ENCODE measurements around the gene SKI. TPM values are rescaled to one million over a fixed set of nuclear protein-coding genes. Genes with fewer than 3 reads are reported as not detected.
A peak's percentile ranks its signal among the peaks of the same experiment; 100 is the strongest.

SKI gene
- total and polyA plus RNA-seq, 2 donors (not counting 1 experiment from before 2014, with no cell fraction given): 11.6 to 21.8 TPM

DNA sequence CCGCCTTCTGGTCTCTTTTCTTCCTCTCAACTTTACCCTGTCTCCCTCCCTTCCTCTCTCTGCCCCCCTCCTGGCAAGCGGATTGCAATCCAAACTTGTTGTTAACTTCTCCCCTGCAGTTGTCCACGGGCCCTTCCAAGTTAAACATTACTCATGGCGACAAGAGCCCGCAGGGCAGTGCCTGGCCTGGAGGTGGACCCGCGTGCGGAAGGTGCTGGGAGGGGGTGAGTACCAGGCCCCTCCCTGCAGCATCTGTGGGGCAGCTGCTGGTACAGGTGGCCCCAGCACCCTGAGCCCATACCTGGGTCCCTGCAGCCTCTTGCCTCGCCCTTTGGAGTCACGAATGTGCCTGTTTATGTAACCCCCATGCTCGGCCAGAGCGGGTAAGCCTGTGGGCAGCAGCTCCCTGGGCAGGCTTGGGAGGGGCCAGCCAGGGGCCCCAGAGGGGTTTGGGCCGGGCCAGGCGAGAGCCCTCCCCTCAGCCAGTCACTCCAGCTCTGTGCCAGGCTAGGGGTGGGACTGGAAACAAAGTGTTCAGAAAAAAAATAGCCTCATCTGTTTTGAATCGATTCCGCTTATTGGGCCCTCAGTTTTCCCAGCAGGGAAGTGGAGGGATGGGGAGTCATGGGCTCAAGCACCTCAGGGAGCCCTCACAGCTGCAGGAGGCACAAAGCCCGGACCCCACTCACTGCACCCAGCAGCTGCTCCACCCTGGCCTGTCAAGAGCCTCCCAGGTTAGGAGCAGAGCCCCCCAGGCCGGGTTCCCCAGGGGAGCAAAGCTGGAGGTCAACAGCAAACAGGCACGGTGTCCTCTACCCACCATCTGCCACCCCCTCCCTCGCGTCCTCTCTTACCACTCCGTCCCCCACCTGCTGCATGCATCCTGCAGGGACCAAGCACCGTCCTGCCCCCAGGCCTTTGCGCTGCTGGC, 19.5 kb upstream of the SKI start:
- Histone ChIP-seq H2AFZ (ENCODE audit: low read length) (no peak overlapping the region), H3K4me3 (replicated peaks in 1 of 4; ENCODE audit: control extremely low read depth in 1 of 4, insufficient read depth in 1 of 4, low read depth in 3 of 4, low read length in 4 of 4) (peak overlapping the region in 1 of 4 experiments; percentile 5), H3K4me2 (ENCODE audit: extremely low read depth, insufficient read depth, low read length) (peak overlapping the region; percentile 11)

GRCh38 chr1:2209400-2210083, 18.6 kb upstream of the SKI start:
- Histone ChIP-seq H3K36me3 (ENCODE audit: control insufficient read depth, insufficient read depth, low read length) (no peaks in the 10 kb centered on the region), H3K9me3 (ENCODE audit: control insufficient read depth, insufficient read depth, low read depth, low read length) (no peaks in the 10 kb centered on the region), H3K4me2 (ENCODE audit: extremely low read depth, insufficient read depth, low read length) (no peak overlapping the region), H3K27me3 (ENCODE audit: control insufficient read depth, insufficient read depth, low read length) (no peaks in the 10 kb centered on the region), H4K20me1 (ENCODE audit: control insufficient read depth, extremely low read depth, insufficient read depth, low read length) (no peaks in the 10 kb centered on the region), H3K4me1 (ENCODE audit: control insufficient read depth, extremely low read depth, insufficient read depth, low read length) (peaks cover 37% of the 10 kb centered on the region), H3K79me2 (ENCODE audit: control insufficient read depth, insufficient read depth, low read length) (no peaks in the 10 kb centered on the region), H3K27ac (ENCODE audit: insufficient read depth, low read length) (no peak overlapping the region), H3K4me3 (replicated peaks in 1 of 4; ENCODE audit: control extremely low read depth in 1 of 4, insufficient read depth in 1 of 4, low read depth in 3 of 4, low read length in 4 of 4) (no peak overlapping the region), H3K9ac (ENCODE audit: insufficient read depth, low read length) (no peak overlapping the region), H2AFZ (ENCODE audit: low read length) (no peak overlapping the region)
- peak in 1 of 2 donors; percentile 24 for DNase-seq (ENCODE audit: low read depth in 2 of 2)
- TF ChIP-seq, protein P1, sequence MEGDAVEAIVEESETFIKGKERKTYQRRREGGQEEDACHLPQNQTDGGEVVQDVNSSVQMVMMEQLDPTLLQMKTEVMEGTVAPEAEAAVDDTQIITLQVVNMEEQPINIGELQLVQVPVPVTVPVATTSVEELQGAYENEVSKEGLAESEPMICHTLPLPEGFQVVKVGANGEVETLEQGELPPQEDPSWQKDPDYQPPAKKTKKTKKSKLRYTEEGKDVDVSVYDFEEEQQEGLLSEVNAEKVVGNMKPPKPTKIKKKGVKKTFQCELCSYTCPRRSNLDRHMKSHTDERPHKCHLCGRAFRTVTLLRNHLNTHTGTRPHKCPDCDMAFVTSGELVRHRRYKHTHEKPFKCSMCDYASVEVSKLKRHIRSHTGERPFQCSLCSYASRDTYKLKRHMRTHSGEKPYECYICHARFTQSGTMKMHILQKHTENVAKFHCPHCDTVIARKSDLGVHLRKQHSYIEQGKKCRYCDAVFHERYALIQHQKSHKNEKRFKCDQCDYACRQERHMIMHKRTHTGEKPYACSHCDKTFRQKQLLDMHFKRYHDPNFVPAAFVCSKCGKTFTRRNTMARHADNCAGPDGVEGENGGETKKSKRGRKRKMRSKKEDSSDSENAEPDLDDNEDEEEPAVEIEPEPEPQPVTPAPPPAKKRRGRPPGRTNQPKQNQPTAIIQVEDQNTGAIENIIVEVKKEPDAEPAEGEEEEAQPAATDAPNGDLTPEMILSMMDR (conservative IDR thresholded peaks at IDR 0.05 in 1 of 2, IDR thresholded peaks at IDR 0.05 in 1 of 2; ENCODE audit: low read depth in 1 of 2, low read length in 2 of 2): no peak
- no peak for TF ChIP-seq EZH2 (IDR thresholded peaks at IDR 0.05; ENCODE audit: low read length, missing control alignments)

More for the DNA sequence above, 19.5 kb upstream of the SKI start:
- DNase-seq (ENCODE audit: low read depth in 2 of 2): peak; percentile 89 to 92
- Histone ChIP-seq H4K20me1 (ENCODE audit: control insufficient read depth, extremely low read depth, insufficient read depth, low read length) (no peaks in the 10 kb centered on the region), H3K9me3 (ENCODE audit: control insufficient read depth, insufficient read depth, low read depth, low read length) (no peaks in the 10 kb centered on the region), H3K36me3 (ENCODE audit: control insufficient read depth, insufficient read depth, low read length) (no peaks in the 10 kb centered on the region), H3K27ac (ENCODE audit: insufficient read depth, low read length) (peak overlapping the region; percentile 92), H3K4me1 (ENCODE audit: control insufficient read depth, extremely low read depth, insufficient read depth, low read length) (peaks cover 35% of the 10 kb centered on the region), H3K9ac (ENCODE audit: insufficient read depth, low read length) (peak overlapping the region; percentile 51), H3K27me3 (ENCODE audit: control insufficient read depth, insufficient read depth, low read length) (no peaks in the 10 kb centered on the region), H3K79me2 (ENCODE audit: control insufficient read depth, insufficient read depth, low read length) (no peaks in the 10 kb centered on the region)
- TF ChIP-seq EZH2 (IDR thresholded peaks at IDR 0.05; ENCODE audit: low read length, missing control alignments): no peak

- no peaks in the 10 kb centered on the region for H3K27me3 ChIP-seq (ENCODE audit: control insufficient read depth, insufficient read depth, low read length)
- H3K4me1 ChIP-seq (ENCODE audit: control insufficient read depth, extremely low read depth, insufficient read depth, low read length): peaks cover 41% of the 10 kb centered on the region
- TF ChIP-seq, protein P1 (conservative IDR thresholded peaks at IDR 0.05 in 1 of 2, IDR thresholded peaks at IDR 0.05 in 1 of 2; ENCODE audit: low read depth in 1 of 2, low read length in 2 of 2): no peak
- no peak for TF ChIP-seq EZH2 (IDR thresholded peaks at IDR 0.05; ENCODE audit: low read length, missing control alignments)
- no peaks in the 10 kb centered on the region for H3K9me3 ChIP-seq (ENCODE audit: control insufficient read depth, insufficient read depth, low read depth, low read length)
- no peaks in the 10 kb centered on the region for H4K20me1 ChIP-seq (ENCODE audit: control insufficient read depth, extremely low read depth, insufficient read depth, low read length)
- H3K79me2 ChIP-seq (ENCODE audit: control insufficient read depth, insufficient read depth, low read length): no peaks in the 10 kb centered on the region
- H3K27ac ChIP-seq (ENCODE audit: insufficient read depth, low read length): no peak overlapping the region
- H3K4me2 ChIP-seq (ENCODE audit: extremely low read depth, insufficient read depth, low read length): no peak overlapping the region
- no peaks in the 10 kb centered on the region for H3K36me3 ChIP-seq (ENCODE audit: control insufficient read depth, insufficient read depth, low read length)
- DNase-seq (ENCODE audit: low read depth in 2 of 2): no peak
- H3K9ac ChIP-seq (ENCODE audit: insufficient read depth, low read length): no peak overlapping the region
- H2AFZ ChIP-seq (ENCODE audit: low read length): no peak overlapping the region
- no peak overlapping the region for H3K4me3 ChIP-seq (replicated peaks in 1 of 4; ENCODE audit: control extremely low read depth in 1 of 4, insufficient read depth in 1 of 4, low read depth in 3 of 4, low read length in 4 of 4)
Measured at GRCh38 chr1:2210084-2210653, 17.9 kb upstream of the SKI start.
